GM21717 (cell line): ENCODE data around the gene CGB7.
"Not testable (repeated sequence)": the region's sequence is repeated elsewhere in the genome, so short reads cannot be mapped to it uniquely, and the experiment has no call there.

Experiments used
- ATAC-seq: cut with Tn5 transposase; IDR thresholded peaks from one replicate; pipeline ENCODE4 v1.9.1; 2021; ENCODE audit warnings: mild to moderate bottlenecking, moderate library complexity; ENCODE audit not compliant: unreplicated experiment

The CGB7 gene

GRCh38 chr19:49073514-49074378 is 16.2 kb upstream of the CGB7 start:
- ATAC-seq = no peak

- no peak for ATAC-seq
Observed at GRCh38 chr19:49071860-49072547, 14.5 kb upstream of the CGB7 start.

GRCh38 chr19:49070416-49070815 is 12.9 kb upstream of the CGB7 start:
- ATAC-seq = no peak

GRCh38 chr19:49069026-49069425 is 11.5 kb upstream of the CGB7 start:
- no peak for ATAC-seq

GRCh38 chr19:49067554-49067953 is 10.0 kb upstream of the CGB7 start:
- no peak for ATAC-seq

GRCh38 chr19:49065905-49066512 is 8.5 kb upstream of the CGB7 start:
- no peak for ATAC-seq

GRCh38 chr19:49064768-49065611 is 7.4 kb upstream of the CGB7 start, which contains the start of gene NTF4:
Gene NTF4, minus strand, starts transcription at chr19:49064818. Its CDS starts 2,821 bp downstream, at chr19:49061997.
- no peak for ATAC-seq

- ATAC-seq = no peak
Observed at GRCh38 chr19:49064029-49064629, 6.6 kb upstream of the CGB7 start.

- ATAC-seq = no peak
Observed at GRCh38 chr19:49061445-49061844, 3.9 kb upstream of the CGB7 start.

GRCh38 chr19:49061000-49061399 is 3.5 kb upstream of the CGB7 start:
- no peak for ATAC-seq

- ATAC-seq = no peak
Observed at GRCh38 chr19:49059053-49059452, 1.5 kb upstream of the CGB7 start.

- no peak for ATAC-seq
Observed at GRCh38 chr19:49058562-49058961, 1.0 kb upstream of the CGB7 start.

GRCh38 chr19:49056902-49057596 is 500 bp downstream of the CGB7 start:
- not testable (repeated sequence) for ATAC-seq

GRCh38 chr19:49056101-49056901 is 1.2 kb downstream of the CGB7 start:
- no peak for ATAC-seq

GRCh38 chr19:49050376-49051033 is 7.0 kb downstream of the CGB7 start:
- ATAC-seq = not testable (repeated sequence)

GRCh38 chr19:49049834-49050233 is 7.7 kb downstream of the CGB7 start:
- ATAC-seq = not testable (repeated sequence)

GRCh38 chr19:49049011-49049410 is 8.5 kb downstream of the CGB7 start, which contains the start of gene CGB8:
Gene CGB8, minus strand, starts transcription at chr19:49049111. Its CDS starts 372 bp downstream, at chr19:49048739.
- not testable (repeated sequence) for ATAC-seq

- not testable (repeated sequence) for ATAC-seq
Observed at GRCh38 chr19:49043548-49043947, 14.0 kb downstream of the CGB7 start, which contains the start of gene CGB5. Gene CGB5, plus strand, starts transcription at chr19:49043848. Its CDS starts 362 bp downstream, at chr19:49044210.
